ENCODE data around the gene PPY.
"Not testable (repeated sequence)": the region's sequence is repeated elsewhere in the genome, so short reads cannot be mapped to it uniquely, and the experiment has no call there.

PPY gene

GRCh38 chr17:43961954-43962353 lies 19.7 kb upstream of the PPY start:
- no peak overlapping the region for H3K4me3 ChIP-seq (ENCODE audit: low read length)
- no peak for TF ChIP-seq CTCF (conservative IDR thresholded peaks at IDR 0.05; ENCODE audit: low read length)
- DNase-seq (ENCODE audit: low read depth): no peak

- H3K4me3 ChIP-seq (ENCODE audit: low read length); DNase-seq (ENCODE audit: low read depth): not testable (repeated sequence)
These were observed 19.0 kb upstream of the PPY start for GRCh38 chr17:43961292-43961691.

- no peak overlapping the region for H3K4me3 ChIP-seq (ENCODE audit: low read length)
- DNase-seq (ENCODE audit: low read depth): no peak
- no peak for TF ChIP-seq CTCF (conservative IDR thresholded peaks at IDR 0.05; ENCODE audit: low read length)
These were observed 16.6 kb upstream of the PPY start for GRCh38 chr17:43958748-43959352.

GRCh38 chr17:43956222-43956621 lies 13.9 kb upstream of the PPY start:
- no peak for DNase-seq (ENCODE audit: low read depth)
- no peak overlapping the region for H3K4me3 ChIP-seq (ENCODE audit: low read length)
- TF ChIP-seq CTCF (conservative IDR thresholded peaks at IDR 0.05; ENCODE audit: low read length): no peak

- no peak within 1 kb of the TSS for H3K4me3 ChIP-seq (ENCODE audit: low read length)
- no peak for DNase-seq (ENCODE audit: low read depth)
- no peak for TF ChIP-seq CTCF (conservative IDR thresholded peaks at IDR 0.05; ENCODE audit: low read length)
These were observed 11.5 kb upstream of the PPY start, which contains the start of gene PYY for GRCh38 chr17:43953746-43954145. Gene PYY (minus strand): TSS chr17:43953940. CDS start chr17:43953483, 457 bp downstream.

GRCh38 chr17:43952724-43953666 lies 10.7 kb upstream of the PPY start:
- no peak overlapping the region for H3K4me3 ChIP-seq (ENCODE audit: low read length)
- no peak for TF ChIP-seq CTCF (conservative IDR thresholded peaks at IDR 0.05; ENCODE audit: low read length)
- DNase-seq (ENCODE audit: low read depth): no peak

GRCh38 chr17:43952351-43952723 lies 10.1 kb upstream of the PPY start:
- H3K4me3 ChIP-seq (ENCODE audit: low read length): no peak overlapping the region

More at GRCh38 chr17:43952351-43952723, 10.1 kb upstream of the PPY start:
- no peak for TF ChIP-seq CTCF (conservative IDR thresholded peaks at IDR 0.05; ENCODE audit: low read length)
- DNase-seq (ENCODE audit: low read depth): no peak

Data from AG10803 (cell line).